ENCODE measurements around the gene SRC. TPM values are rescaled to one million over a fixed set of nuclear protein-coding genes. Genes with fewer than 3 reads are reported as not detected.

The SRC gene
- total RNA-seq, 1 donor from 2014 or later = 6.0 TPM

- ATAC-seq (no peak), DNase-seq (ENCODE audit: missing footprints) (no peak)
- intact Hi-C loops (cut with DNase I) = no loop called here
These were observed 1.2 kb upstream of the SRC start for GRCh38 chr20:37344506-37345338.

DNA sequence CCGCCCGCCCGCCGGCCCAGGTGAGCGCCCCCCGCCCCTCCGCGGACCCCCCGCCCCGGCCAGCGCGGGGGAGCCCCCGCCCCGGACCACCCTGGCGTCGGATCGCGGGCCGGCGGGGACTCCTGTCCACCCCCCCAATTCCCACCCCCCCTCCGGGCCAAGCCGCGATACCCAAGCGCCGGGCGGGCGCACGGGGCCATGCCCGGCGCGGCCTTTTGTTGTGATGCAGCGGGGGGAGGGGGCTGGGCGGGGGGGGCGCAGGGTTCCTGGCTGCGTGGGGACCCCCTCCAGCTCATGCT lies 245 bp downstream of the SRC start:
- ATAC-seq = no peak
- no peak for DNase-seq (ENCODE audit: missing footprints)
- intact Hi-C loops (cut with DNase I) = no loop called here

DNA sequence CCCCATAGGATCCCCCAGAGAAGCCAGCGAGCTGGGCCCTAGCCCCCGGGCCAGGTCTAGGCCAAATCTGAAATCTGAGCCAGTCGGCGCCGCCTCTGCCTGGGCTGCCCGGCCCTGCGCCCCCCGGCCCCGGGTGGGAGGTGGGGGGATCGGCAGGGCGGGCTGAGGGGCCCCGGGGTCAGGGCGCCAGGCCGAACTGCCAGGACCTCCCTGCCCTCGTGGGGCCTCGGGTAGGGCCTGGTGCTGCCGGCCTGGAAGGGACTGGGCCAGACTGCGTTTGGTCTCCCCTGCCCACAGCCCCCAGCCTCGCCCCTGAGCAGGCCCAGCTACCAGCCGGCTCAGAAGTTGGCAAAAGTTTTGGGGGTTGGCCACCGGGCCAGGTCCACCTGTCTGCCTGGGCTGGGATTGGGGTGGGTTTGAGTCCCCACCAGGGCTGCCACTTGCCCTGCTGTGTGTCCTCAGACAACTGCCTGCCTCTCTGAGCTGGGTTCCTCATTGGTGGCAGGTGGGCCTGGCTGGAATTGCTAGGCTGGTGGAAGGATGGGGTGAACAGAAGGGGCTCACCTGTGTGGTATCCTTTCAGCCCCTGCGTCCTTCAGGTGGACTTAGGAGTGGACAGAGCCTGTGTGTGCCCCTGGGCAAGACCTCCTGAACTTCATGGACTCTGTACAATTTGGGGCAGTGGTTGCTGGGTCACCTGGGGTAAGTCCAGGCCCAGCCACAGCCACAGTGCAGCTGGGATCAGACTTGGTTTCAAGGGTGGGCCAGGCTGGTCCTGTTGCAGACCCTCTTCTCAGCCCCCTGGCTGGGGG lies 801 bp downstream of the SRC start:
- DNase-seq (ENCODE audit: missing footprints) (no peak), ATAC-seq (no peak)
- intact Hi-C loops (cut with DNase I) = no loop called here

DNA sequence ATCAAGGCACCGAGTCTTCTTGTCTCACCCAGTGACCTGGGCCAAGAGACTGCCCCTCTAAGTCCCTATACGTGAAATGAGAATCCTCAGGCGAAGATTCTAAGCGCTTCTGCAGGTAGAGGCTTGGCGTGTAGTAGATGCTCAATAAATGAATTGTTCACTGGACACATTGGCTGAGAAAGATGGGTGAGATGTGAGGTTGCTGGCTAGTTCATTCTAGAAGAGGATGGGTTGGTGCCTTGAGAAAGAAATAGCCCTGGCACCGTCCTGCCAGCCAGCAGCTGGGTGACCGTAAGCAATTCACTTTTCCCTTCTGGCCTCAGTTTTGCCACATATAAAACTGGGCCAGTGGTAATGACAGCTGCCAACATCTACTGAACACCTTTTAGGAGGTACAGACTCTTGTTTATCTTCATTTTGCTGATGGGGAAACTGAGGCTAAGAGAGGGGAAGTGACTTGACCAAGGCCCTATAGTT lies 1.4 kb downstream of the SRC start:
- DNase-seq (ENCODE audit: missing footprints) (no peak), ATAC-seq (no peak)
- intact Hi-C loops (cut with DNase I) = no loop called here

- DNase-seq (ENCODE audit: missing footprints) (no peak), ATAC-seq (no peak)
- intact Hi-C loops (cut with DNase I) = no loop called here
These were observed 2.2 kb downstream of the SRC start for GRCh38 chr20:37347891-37348791.

GRCh38 chr20:37348792-37349516 lies 3.0 kb downstream of the SRC start:
- DNase-seq (ENCODE audit: missing footprints) (no peak), ATAC-seq (no peak)
- intact Hi-C loops (cut with DNase I) = no loop called here

DNA sequence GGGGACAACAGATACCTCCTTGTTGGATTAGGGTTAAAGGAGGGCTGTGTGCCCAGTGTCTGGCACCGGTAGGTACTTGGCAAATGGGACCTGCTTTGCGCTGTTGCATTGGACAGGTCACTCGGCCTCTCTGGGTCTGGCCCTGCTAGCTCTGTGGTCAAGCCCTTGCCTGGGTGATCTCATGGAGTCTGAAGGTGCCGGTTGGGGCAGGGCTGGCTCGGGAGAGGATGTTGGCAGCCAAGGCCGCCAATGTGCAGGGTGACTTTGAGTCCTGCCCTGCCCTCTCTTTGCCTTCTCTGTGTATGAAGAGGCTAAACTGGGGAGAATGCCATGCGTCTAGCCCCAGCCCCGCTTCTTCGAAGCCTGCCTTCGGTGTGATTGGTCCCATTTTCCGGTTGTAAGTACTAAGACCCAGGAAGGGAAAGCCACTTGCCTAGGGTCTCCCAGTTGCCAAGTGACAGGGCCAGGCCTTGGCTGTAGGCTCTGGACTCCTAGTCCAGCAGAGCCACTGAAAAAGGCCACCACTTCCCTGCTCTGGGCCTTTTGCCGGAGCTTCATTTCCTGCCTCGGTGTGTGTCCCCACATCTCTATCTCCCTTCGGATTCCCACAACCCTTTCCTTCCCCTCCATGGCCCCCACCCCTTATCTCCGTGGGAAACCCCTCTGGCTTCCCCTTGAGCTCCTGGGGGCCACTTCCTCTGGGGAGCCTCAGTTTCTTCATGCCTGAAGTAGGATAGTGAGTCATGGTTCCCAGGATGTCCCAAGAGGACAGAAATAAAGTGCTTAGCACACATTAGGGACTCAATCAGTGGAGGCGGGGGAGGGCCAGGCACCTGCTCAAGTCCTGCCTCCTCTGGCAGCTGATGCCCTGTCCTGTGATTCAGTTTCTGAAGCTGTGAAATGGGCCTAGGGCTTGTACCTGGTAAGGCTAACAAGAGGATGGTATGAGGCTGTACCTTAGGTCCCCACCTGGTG lies 3.9 kb downstream of the SRC start:
- DNase-seq (ENCODE audit: missing footprints) (no peak), ATAC-seq (no peak)
- intact Hi-C loops (cut with DNase I) = no loop called here

GRCh38 chr20:37350649-37351574 lies 5.0 kb downstream of the SRC start:
- ATAC-seq (no peak), DNase-seq (ENCODE audit: missing footprints) (no peak)
- intact Hi-C loops (cut with DNase I) = no loop called here

DNA sequence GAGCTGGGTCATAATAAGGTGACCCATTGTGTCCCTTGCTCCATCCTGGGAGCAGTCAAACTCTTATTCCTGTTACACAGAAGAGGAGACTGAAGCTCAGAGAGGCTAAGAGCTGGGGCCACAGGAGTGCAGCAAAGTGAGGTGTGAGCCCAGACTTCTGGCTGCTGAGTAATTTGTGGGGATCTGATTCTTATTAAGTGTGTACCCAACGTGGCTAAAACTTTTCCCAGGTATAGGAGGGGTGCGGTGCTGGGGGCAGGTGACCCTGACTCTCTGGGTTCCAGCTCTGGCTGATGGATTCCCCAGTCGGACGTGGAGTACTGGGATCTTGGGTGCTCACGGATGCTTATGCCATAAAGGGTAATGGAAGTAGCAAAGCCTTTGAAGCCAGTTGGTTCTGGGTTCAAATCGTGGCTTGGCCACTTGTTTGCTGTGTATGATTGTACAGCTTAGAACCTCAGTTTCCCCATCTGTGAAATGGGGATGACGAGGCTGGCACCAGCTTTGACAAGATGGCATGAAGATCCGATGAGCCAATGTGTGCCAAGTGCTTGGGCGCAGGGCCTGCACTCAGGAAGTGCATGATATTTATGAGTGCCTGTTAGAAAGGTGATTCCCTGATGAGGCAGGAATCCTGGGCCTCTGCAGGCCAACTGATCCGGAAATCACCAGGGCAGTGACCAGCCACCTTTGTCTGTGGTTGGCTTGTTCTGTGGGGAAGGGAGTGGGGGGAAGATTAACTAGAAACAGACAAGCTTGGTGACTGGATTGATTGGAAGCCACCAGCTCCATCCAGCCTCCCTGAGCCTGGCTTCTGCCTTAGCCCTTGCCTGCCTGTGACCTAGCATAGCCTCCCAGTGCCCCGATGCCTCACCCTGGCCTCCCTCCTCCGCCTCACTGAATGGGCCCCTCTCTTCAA lies 6.0 kb downstream of the SRC start:
- intact Hi-C loops (cut with DNase I) = no loop called here
- DNase-seq (ENCODE audit: missing footprints) = no peak
- no peak for ATAC-seq

DNA sequence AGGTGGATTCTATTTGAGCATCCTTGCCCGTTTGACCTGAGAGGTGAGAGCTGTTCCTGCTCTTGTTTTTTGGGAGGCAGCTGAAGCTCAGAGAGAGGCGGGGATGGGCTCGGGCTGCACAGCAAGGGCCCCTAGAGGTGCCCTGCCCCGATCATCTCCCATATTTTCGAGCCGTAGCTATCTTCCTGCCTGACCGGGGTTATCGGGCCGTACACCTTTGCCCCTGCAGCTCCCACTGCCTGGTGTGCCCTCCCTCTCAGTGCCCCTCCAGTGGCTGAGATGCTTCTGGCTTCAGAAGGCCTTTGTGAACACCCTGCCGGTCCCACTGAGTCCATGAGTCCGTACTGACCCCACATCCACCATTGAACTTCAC lies 6.7 kb downstream of the SRC start:
- ATAC-seq (no peak), DNase-seq (ENCODE audit: missing footprints) (no peak)
- intact Hi-C loops (cut with DNase I) = no loop called here

GRCh38 chr20:37353285-37353849 lies 7.4 kb downstream of the SRC start:
- intact Hi-C loops (cut with DNase I) = no loop called here
- DNase-seq (ENCODE audit: missing footprints) (no peak), ATAC-seq (no peak)

GRCh38 chr20:37354210-37355195 lies 8.6 kb downstream of the SRC start:
- ATAC-seq (no peak), DNase-seq (ENCODE audit: missing footprints) (no peak)
- intact Hi-C loops (cut with DNase I) = no loop called here

GRCh38 chr20:37355252-37356180 lies 9.6 kb downstream of the SRC start:
- DNase-seq (ENCODE audit: missing footprints) (no peak), ATAC-seq (no peak)
- intact Hi-C loops (cut with DNase I) = no loop called here

All from Right ventricle myocardium inferior (tissue), 1 donor.